HL-60/S4 treated with retinoic acid at 250 ng/mL for 4 days and 3 days (cell line): Measurements from ENCODE around the gene INPP4B.
"Not testable (repeated sequence)": the region's sequence is repeated elsewhere in the genome, so short reads cannot be mapped to it uniquely, and the experiment has no call there.

Experiments used
- in situ Hi-C: fragments of 300-500 bp; cut with MboI; formaldehyde crosslinking; loops from 2 replicates; pipeline ENCODE4 v1.7.0; 2022; ENCODE audit warnings: low sequenced_read_pairs

INPP4B gene

DNA sequence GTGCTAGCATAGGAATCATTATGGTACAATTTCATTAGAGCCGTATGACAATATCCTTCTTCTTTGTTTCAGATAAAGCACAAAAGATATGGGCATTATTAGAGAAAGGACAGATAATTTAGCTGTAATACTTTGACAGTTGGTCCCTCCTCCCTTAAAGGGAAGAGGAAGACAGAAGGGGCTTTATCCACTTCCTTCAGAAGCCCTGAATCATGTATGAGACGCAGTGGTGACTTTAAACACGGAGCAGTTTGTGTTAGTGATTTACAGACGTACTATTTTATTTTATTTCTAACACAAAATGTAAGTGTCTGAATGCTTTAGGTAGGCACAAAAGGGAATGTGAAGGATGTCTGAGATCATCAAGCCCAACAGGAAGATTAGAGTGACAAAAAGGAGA lies 742.1 kb downstream of the INPP4B start:
- in situ Hi-C loops = no loop called here

DNA sequence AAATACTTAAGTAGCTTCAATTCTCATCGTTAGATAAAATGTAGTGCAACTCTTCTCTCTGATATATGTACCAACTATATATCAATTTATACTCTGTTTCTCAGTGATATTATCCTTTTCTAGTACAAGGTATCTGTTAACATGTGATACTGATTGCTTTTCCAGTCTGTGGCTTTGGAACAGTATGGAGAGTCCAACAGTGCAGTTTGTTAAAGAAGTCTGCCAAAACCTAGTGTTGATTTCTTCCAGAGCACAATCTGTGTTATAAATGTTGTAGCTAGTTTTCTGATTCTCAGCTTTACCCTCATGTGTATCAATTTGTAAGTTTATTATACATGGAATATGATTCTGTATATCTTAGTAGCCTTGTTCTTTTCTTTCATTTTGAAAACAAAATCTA lies 744.7 kb downstream of the INPP4B start:
- in situ Hi-C loops = no loop called here

DNA sequence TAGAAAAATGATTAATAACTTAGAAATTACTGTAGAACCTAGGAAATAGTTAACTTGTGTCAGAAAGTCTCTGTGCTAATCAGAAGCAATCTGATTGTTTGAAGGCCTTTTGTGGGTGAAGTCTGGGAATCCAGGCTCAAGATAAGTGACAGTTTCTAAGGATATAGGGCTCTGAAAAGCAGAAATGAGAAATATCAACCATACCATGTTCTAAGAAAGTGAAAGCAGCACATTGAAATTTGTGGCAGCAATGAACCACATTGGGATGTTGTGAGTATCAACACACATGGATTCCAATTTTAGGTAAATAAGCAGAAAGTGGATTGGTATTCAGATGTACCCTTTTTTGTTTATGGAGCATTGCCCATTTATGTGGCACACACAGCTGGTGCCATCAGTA lies 745.2 kb downstream of the INPP4B start:
- in situ Hi-C loops = no loop called here

DNA sequence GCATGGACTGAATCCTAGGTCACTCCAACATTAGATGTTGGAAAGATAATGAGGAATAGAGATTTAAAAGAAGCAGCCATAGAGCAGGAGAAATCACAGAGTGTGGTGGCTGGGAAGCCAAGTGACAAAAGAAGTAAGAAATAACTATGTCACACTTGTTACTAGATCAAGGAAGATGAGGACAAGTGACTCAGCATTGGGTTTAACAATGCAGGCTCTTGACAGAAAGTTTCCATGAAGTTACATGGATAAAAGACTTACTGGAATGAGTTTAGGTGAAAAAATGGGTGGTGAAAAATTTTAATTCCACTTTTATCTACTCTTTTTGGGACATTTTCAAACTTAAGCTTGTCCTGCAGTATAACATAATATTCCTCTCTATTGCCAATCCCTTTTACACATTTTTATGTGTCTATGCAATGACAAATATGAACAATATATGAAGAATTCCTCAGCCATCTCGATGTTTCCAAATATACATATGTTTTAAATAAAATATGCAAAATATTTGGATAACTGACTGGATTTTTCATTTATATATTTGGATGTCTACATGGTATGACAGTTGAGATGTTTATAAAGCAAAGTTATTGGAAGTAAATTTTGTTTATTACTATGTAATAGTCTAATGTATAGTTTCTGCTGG lies 747.1 kb downstream of the INPP4B start:
- in situ Hi-C loops = no loop called here

DNA sequence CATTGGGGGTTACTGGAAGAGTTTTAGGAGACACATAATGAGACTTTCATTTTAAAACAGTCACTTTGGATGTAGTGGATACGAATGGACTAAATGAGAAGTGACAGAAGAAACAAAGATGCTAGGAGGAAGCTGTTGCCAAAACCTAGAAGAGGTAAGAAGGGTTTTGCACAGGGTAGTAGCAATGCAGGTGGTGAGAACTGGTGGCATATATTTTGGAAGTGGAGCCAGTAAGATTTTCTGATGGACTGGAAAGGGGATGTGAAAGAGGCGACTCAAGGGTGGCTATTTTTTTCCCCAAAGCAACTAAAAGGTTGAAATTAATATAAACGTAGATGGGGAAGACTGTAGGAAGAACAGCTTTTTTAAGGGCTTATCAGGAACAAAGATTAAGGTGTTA lies 747.7 kb downstream of the INPP4B start:
- in situ Hi-C loops = no loop called here

DNA sequence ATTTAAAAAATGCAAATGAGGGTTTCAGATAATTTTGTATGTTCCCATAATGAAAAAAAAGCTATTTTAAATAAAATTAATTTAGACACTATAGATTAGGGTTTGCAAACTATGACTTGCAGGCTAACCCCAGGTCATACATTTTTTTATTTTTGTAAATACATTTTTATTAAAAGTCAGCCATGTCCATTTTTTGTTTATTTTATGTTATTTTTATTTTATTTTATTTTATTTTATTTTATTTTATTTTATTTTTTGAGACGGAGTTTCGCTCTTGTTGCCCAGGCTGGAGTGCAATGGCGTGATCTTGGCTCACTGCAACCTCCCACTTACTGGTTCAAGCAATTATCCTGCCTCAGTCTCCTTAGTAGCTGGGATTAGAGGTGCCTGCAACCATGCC lies 749.1 kb downstream of the INPP4B start:
- in situ Hi-C loops = no loop called here

DNA sequence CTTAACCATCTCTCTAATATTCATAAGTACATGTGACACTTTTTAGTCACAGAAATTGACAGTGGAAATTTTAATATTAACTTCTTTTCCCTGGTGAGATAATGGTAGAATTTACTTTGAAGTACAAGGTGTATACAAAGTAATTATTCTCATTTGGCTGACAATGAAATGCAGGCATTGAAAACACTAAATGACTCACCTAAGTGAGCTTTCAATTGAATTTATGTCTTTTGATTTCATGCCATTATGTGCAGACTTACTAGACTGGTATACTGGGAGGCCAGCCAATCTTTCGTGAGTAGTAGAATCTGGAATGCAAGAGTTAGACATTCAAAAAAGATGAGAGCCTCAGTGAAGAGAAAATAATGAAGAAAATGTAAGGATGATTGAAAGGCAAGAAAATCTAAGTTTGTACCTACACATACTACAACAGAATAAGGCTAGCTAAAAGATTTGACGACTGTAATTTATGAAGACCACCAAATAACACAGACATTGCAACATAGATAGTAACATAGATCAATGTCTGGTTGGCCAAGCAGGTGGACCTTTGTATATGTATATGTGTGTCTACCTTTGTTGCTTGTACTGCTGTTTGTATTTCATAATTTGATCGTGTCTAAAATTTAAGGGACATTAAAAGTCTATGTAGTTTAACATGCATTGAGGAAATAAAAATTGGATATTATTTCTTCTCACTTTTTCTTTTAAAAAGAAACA lies 750.1 kb downstream of the INPP4B start:
- in situ Hi-C loops = no loop called here

DNA sequence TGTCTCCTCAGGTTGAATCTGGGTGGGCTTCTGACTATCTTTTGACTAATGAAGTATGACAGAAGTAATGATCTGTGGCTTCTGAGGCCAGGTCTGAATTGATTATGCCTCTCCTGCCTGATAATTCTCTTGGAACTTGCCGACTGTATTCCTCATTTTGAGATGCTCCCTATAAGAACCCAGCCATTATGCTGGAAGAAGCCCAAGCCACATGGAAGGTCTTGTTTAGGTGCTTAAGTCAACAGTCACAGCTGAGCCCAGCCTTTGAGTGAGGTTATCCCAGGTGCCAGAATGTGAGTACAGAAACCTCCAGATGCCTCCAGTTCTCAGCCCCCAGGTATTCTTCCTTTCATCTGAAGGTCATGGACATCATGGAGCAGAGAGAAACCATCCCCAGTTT lies 753.2 kb downstream of the INPP4B start:
- in situ Hi-C loops = no loop called here

DNA sequence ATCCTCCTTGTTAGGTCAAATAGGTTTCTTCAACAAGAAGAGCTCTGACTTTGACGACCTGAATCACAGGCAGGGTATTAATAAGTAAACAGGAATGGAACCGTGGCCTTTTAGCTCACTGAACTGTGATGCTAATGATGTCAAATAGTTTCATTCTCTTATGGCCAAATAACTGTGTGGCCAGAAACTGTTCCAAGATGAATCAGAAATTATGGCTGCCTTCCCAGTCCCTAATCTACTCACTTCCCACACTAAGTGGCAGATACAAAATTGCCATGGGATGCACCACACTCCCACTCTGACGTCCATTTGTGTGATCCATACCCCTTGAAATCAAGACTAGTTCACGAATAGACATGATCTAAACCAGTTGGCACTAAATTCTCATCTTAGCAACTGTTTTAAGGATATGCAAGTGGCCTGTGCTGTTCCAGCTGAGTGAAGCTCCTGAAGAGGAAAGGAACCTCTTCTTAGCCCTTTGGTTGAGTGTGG lies 754.4 kb downstream of the INPP4B start:
- in situ Hi-C loops = no loop called here

DNA sequence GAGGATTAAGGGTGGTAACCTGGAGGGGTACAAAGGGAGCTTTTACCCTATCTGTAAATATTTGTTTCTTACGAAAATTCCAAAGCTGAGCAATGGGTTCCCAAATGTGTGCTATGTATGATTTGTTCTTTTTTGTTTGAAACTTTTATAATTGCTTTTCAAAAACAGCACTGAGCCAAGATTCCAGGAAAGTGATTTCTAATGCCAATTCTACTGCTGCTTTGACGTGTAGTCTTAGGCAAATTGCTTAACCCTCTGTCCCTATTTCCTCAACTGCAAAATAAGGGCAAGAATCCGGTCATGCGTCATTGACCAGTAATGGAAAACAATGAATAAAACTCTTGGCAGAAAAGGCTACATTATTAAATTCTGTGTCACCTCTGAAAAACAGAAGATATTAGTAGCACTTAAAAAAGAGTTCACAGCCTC lies 755.0 kb downstream of the INPP4B start:
- in situ Hi-C loops = no loop called here

DNA sequence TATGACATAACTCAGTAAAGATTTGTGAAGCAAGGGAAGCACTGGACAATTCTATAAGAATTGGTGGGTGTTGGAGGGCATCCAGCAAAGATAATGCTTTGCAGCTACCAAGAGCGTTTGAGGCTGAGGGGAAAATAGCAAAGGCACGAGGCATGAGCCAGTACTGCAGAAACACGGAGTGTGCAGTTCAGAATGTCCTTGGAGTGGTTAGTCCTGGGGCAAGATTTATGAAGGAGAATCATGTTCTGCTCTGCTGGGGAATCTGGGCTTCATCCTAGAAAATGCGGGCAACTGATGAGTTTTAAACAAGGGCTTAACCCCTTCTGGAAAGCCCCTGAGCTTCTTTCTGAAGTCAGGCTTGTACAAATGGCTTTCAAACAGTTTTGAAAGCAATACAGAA lies 757.2 kb downstream of the INPP4B start:
- in situ Hi-C loops = no loop called here

DNA sequence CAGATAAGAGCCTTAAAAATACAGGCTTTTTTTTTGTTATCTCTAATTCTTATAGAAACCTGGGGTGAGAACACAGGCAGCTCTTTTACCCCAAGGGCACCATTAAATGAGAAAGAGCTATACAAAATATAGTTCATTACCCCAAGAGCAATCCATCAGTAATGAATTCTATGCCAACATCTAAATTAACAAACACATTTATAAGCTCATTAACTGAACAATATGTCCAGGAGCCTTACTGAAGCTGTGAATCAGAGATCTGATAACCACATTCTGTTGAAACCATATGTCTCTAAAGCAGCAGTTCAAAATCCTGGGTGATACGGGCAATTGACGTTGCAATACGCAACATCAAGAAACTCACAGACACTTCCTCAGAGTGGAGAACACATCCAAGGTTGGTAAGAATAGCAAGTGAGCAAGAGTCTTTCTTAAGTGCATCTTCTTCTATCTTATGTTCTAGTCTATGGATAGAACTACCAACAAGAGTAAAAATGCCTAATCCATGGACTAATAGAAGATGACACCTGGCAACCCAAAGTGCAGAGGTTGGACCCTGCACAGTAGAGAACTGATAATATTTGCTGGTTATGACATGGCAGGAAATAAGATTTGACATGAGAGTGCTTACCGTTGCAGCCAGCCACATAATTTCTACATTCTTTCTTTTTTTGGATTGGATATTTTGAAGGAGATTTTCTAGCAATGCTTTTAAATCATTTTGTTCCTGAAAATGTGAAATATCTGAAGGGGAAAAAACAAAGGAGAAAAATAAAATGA lies 760.4 kb downstream of the INPP4B start:
- in situ Hi-C loops = no loop called here

DNA sequence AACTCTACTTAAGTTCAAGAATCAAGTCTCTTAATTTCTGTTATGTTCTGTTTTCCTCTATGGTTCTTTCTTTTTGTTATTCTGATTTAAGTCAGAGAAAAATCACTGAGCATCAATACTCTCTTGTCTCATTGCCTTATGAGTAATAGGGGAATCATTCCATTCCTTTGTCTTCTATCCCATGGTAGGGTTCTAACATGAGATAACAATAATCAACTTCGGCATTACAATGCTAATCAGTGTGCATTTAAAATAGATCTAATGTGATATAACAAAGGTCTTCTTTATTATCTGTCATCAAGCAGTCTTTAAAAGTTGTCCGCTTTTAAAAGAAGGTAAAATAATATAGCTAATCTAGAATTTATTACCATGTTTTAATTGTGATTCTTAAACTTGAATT lies 762.8 kb downstream of the INPP4B start:
- in situ Hi-C loops = no loop called here

DNA sequence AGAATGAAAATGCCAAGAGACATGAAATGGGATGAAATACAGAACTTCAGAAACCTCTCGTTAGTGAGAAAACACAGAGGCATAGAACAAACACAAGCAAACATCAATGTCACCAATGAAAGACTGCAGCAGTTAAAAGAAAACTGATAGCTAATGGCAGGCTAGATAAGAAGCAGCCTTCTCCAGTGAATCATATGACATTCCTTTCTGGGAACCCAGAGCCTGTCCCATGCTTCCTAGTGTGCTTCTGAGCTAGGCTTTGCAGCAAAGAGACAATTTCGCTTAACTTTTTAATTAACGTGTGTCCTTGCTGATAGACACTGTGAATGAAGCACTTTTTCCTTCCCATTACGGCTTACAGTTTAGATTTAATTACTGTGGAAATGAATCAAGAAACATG lies 765.1 kb downstream of the INPP4B start:
- in situ Hi-C loops = no loop called here

DNA sequence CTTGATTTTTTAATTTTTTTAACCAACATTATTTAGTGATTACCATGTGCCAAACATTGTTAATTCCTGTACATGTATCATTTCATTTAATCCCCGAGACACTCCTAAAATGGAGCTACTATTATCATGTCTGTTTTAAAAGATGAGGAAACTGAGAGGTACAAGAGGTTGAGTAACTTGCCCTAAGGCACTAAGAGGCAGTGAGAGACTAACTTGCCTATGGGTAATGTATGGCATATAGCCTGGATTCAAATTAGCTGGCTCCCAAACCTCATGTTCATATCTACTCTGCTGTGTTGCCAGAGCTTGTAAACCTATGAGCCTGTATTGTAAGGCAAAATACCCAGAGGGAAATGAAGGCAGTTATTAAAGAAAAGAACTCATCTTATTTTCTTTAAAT lies 766.1 kb downstream of the INPP4B start:
- in situ Hi-C loops = no loop called here

DNA sequence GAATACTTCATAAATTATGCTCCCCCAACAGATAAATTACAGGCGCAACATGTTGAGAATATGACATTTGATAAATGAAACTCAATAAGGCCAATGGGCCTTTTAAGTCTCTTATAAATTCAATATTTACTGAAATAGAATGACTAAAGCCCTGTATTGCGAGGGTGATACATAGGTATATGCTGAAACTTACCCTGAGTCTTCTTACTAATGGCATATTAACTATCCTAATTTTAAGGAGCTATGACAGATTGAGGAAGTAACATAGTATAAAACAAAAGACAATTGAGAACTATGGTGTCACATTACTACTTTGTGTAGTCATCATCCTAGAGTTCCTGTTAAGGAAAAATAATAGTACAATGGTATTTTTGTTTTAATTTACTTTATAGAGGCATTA lies 769.1 kb downstream of the INPP4B start:
- in situ Hi-C loops = no loop called here

DNA sequence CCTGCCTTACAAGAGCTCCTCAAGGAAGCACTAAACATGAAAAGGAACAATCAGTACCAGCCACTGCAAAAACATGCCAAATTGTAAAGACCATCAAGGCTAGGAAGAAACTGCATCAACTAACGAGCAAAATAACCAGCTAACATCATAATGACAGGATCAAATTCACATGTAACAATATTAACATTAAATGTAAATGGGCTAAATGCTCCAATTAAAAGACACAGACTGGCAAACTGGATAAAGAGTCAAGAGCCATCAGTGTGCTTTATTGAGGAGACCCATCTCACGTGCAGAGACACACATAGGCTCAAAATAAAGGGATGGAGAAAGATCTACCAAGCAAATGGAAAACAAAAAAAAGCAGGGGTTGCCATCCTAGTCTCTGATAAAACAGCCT lies 777.8 kb downstream of the INPP4B start:
- in situ Hi-C loops = not testable (repeated sequence)

DNA sequence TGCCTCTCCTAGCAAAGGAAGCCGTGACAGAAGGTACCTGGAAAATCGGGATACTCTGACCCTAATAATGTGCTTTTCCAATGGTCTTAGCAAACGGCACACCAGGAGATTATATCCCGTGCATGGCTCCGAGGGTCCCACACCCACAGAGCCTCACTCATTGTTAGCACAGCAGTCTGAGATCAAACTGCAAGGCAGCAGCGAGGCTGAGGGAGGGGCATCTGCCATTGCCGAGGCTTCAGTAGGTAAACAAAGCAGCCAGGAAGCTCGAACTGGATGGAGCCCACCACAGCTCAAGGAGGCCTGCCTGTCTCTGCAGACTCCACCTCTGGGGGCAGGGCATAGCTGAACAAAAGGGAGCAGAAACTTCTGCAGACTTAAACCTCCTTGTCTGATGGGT lies 779.5 kb downstream of the INPP4B start:
- in situ Hi-C loops = not testable (repeated sequence)

DNA sequence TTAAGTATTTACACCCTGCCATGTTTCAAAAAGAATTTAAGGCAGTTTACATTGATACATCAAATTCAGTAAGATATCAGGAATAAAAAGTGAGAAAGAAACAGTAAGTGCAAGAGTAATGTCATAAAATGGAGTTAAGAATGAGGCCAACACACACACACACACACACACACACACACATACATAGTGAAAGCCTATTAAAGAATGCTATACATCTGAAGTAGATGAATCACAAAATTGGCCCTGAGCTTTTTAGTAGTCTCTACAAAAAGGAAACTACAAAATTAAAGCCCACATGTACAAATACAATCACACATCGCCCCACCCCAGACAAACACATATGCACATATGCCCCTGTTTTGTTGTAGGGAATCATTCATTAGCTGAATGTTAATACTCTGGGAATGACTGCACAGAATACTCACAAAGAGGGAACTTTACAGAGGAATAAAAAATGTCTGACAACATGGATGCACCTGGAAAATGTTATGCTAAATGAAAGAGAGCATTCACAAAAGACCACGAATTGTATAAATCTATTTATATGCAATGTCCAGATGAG lies 780.9 kb downstream of the INPP4B start:
- in situ Hi-C loops = no loop called here

DNA sequence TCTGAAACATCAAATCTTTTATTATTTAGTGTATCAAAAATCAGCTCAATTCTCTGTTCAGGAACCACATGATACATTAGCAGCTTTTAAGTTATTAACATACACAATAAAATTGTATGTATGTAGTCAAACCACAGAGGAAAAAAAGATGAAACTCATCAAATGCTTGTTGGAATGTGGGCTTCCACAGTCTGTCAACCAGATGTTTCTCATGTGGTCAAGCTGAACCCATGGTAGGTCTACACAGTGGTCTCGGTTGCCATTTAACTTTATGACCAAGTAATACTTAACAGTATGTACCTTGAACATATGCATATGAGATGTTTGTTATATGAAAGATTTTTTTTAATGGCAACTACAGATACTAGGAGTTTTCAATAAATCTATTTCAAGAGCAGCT lies 781.9 kb downstream of the INPP4B start:
- in situ Hi-C loops = no loop called here

DNA sequence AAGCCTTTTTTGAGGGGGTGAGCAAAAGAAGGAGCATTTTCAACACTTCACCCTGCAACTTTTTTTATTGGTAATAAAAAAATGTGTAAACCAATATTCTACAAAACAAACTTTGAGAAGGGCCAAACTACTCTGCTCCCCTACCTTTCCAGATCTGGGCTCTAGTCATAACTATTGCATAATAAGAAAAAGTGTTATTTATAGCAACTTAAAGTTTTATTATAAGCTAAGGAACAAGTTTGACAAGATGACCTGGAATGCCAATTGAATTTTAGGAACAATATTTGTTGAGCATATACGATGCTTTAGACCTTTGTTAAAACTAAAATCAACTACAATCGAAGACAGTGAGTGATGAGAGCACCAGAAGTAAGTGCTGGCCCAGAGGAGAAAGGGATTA lies 800.1 kb downstream of the INPP4B start:
- in situ Hi-C loops = no loop called here

DNA sequence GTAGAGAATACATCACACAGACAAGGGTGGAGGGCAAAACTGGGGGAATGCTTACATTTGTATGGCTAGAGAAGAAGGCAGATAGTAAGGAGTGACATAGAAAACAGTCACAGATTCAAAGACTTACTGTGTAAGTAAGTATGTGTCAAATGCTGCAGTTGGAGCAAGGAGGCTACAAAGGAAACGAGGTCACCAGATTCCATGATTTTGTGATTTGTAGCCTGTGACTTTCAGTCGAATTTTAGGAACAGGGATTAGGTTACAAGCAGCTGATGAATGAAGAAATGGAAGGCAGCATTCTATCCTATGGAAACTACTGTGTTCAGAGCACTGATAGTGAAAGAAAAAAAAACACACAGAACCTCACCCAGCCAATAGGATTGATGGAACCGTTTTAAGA lies 801.8 kb downstream of the INPP4B start:
- in situ Hi-C loops = no loop called here
